Transverse colon (tissue), 4 donors: Measurements from ENCODE around the gene CASK. TPM values are rescaled to one million over a fixed set of nuclear protein-coding genes. Genes with fewer than 3 reads are reported as not detected.

Experiments
- DNase-seq: peaks from one replicate; pipeline ENCODE4 v3.0.0-alpha.2; 2019
- H3K27ac ChIP-seq, 4 donors: fragments of 200-600 bp; sonication (generic); 2 replicates each; pipeline ENCODE4 v1.5.1; 2016 to 2018; ENCODE audit warnings: inconsistent platforms in 4 of 4
- H3K27me3 ChIP-seq: fragments of 200-600 bp; sonication (generic); 2 replicates; pipeline ENCODE4 v1.5.1; 2017; ENCODE audit warnings: inconsistent platforms
- H3K36me3 ChIP-seq, 4 donors: fragments of 200-600 bp; sonication (generic); 2 replicates each; pipeline ENCODE4 v1.5.1; 2017 to 2019; ENCODE audit warnings: inconsistent platforms in 4 of 4
- H3K4me1 ChIP-seq, 4 donors: fragments of 200-600 bp; sonication (generic); 2 replicates each; pipeline ENCODE4 v1.5.1; 2017 to 2020; ENCODE audit warnings: inconsistent platforms in 4 of 4
- H3K4me3 ChIP-seq, 4 donors: fragments of 200-600 bp; sonication (generic); 1 replicate in 1 of 4; 2 replicates in 3 of 4; pipeline versions ENCODE4 v1.5.1 to v1.6.1; 2017 to 2019; ENCODE audit warnings: inconsistent platforms in 4 of 4
- H3K9me3 ChIP-seq, 2 donors: fragments of 200-600 bp; sonication (generic); 2 replicates each; pipeline ENCODE4 v1.5.1; 2017 to 2019; ENCODE audit warnings: inconsistent platforms in 2 of 2
- EP300 ChIP-seq: sonication (generic); formaldehyde crosslinking; IDR thresholded peaks from one replicate; pipeline ENCODE4 v1.6.1; 2017; ENCODE audit warnings: antibody characterized with exemption, low read depth
- POLR2A ChIP-seq: fragments of 450-650 bp; IDR thresholded peaks from one replicate; pipeline ENCODE4 v1.6.1; 2016; ENCODE audit warnings: antibody characterized with exemption, mild to moderate bottlenecking, moderate library complexity
- POLR2AphosphoS5 ChIP-seq, 3 donors: sonication (generic); formaldehyde crosslinking; IDR thresholded peaks; one replicate each; pipeline ENCODE4 v1.6.1; 2016; ENCODE audit warnings: antibody characterized with exemption in 3 of 3
- WGBS, 2 donors: methylation state at CpG; one replicate each; pipeline ENCODE4 v1.1.5; 2018; ENCODE audit warnings: low coverage in 1 of 2; 5-methylcytosine and 5-hydroxymethylcytosine counted together
- in situ Hi-C, 4 donors: fragments of 200-750 bp; cut with MboI; loops; one replicate each; pipeline versions ENCODE4 v1.15.0 to v1.15.1; 2017; ENCODE audit warnings: low sequenced_read_pairs in 3 of 4, low pct_ligation_motif_present in 1 of 4, low pct_unique_long_range_greater_than_20kb in 1 of 4
- intact Hi-C: fragments of 100-400 bp; cut with DNase I; formaldehyde crosslinking; loops from one replicate; pipeline ENCODE4 v1.15.1; 2023; ENCODE audit warnings: low total_unique reads
- total RNA-seq, 4 donors: library from RNA; depleted of rRNA; stranded (reverse); fragments of >200 nt; gene quantifications; one replicate each; pipeline ENCODE4 v1.1.0, GENCODE V29; 2016
- TF ChIP-seq, protein P1 (sequence below), 5 experiments: fragments of 200-600 bp in 3 of 5; fragments of 450-650 bp in 2 of 5; sonication (generic) in 3 of 5; IDR thresholded peaks; 1 replicate in 2 of 5; 2 replicates in 3 of 5; pipeline ENCODE4 v1.5.1; 2016 to 2017; ENCODE audit warnings: antibody characterized with exemption in 5 of 5, inconsistent platforms in 3 of 5, mild to moderate bottlenecking in 2 of 5, moderate library complexity in 1 of 5

The CASK gene
- total RNA-seq, 4 donors from 2014 or later, result 26.6 to 86.1 (median 56.3) TPM

DNA sequence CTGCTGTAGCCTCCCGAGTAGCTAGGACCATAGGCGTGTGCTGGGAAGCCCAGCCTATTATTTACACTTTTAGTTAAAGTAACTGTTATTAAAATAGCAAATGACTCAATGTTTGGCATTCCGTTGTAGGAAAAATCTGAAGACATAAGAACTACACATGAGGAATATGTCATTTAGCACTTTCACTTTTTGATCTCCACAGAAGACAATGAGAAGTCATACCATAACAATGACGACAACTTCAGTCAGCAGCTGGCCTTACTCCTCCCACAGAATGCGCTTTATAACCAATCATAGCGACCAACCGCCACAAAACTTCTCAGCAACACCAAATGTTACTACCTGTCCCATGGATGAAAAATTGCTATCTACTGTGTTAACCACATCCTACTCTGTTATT lies 227.9 kb downstream of the CASK start:
- H3K27ac ChIP-seq, result no peak overlapping the region
- no peaks in the 10 kb centered on the region for H3K9me3 ChIP-seq
- H3K4me1 ChIP-seq, result no peaks in the 10 kb centered on the region
- intact Hi-C loops, result no loop called here
- no peaks in the 10 kb centered on the region for H3K36me3 ChIP-seq
- TF ChIP-seq, protein P1, sequence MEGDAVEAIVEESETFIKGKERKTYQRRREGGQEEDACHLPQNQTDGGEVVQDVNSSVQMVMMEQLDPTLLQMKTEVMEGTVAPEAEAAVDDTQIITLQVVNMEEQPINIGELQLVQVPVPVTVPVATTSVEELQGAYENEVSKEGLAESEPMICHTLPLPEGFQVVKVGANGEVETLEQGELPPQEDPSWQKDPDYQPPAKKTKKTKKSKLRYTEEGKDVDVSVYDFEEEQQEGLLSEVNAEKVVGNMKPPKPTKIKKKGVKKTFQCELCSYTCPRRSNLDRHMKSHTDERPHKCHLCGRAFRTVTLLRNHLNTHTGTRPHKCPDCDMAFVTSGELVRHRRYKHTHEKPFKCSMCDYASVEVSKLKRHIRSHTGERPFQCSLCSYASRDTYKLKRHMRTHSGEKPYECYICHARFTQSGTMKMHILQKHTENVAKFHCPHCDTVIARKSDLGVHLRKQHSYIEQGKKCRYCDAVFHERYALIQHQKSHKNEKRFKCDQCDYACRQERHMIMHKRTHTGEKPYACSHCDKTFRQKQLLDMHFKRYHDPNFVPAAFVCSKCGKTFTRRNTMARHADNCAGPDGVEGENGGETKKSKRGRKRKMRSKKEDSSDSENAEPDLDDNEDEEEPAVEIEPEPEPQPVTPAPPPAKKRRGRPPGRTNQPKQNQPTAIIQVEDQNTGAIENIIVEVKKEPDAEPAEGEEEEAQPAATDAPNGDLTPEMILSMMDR (IDR thresholded peaks at IDR 0.05), result no peak
- TF ChIP-seq POLR2AphosphoS5 (IDR thresholded peaks at IDR 0.05) (no peak), EP300 (no peak)
- no peak overlapping the region for H3K4me3 ChIP-seq
- no peaks in the 10 kb centered on the region for H3K27me3 ChIP-seq
- DNase-seq, result no peak
- in situ Hi-C loops, result no loop called here
- 82 to 100% methylated on average over 2 to 7 of the region's 7 CpGs for WGBS, 2 donors

DNA sequence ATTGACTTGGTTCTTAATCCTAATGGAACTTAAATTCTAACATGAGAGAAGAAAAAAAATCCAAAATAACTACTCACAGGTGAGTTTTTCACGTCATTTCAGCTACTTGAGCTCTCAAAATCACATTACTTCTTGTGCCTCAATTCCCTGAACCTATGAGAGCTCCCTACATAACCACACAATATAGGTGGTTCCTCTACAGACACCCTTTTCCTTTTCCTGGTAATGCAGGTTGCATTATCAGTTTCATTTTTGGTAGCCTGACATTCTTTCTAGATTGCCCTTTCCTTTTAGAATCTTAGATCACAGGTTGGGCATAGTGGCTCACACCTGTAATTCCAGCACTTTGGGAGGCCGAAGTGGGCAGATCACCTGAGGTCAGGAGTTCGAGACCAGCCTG lies 230.3 kb downstream of the CASK start:
- Histone ChIP-seq H3K4me3 (no peak overlapping the region), H3K9me3 (no peaks in the 10 kb centered on the region), H3K36me3 (no peaks in the 10 kb centered on the region), H3K27ac (no peak overlapping the region), H3K27me3 (no peaks in the 10 kb centered on the region), H3K4me1 (no peaks in the 10 kb centered on the region)
- 78 to 82% methylated on average over 1 to 3 of the region's 3 CpGs for WGBS, 2 donors
- in situ Hi-C loops (no loop called here), intact Hi-C loops (no loop called here)
- TF ChIP-seq EP300, result no peak
- no peak for TF ChIP-seq POLR2AphosphoS5 (IDR thresholded peaks at IDR 0.05)
- no peak for DNase-seq

DNA sequence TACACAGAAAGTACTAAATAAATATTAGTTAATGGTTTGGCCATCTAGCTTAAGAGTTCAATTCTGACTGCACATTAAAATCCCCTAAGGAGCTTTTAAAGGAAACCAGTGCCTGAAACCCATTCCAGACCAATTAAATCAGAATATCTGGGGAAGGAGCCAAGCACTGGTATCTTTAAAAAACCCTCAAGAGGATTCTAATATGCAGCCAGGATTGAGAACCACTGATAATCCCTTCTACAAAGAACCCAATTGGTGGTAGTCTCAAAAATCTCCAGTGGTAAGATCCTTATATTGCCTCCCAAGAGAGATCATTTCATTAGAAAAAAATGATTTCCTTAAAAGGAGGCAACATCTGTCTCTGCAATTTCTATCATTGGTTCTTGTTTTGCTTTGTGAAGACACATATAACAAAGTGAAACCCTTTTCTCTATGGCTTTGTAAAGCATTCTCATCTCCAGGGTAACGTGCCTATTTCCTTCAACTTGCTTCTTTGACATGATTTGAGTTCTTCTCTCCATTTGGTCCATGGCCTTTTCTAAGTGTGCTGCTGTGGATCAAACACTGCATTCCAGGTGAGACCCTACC lies 231.1 kb downstream of the CASK start:
- Histone ChIP-seq H3K27me3 (no peaks in the 10 kb centered on the region), H3K4me3 (no peak overlapping the region), H3K27ac (peak overlapping the region in 1 of 4 donors; percentile 4), H3K9me3 (no peaks in the 10 kb centered on the region), H3K4me1 (no peaks in the 10 kb centered on the region), H3K36me3 (no peaks in the 10 kb centered on the region)
- DNase-seq, result no peak
- intact Hi-C loops (no loop called here), in situ Hi-C loops (no loop called here)
- TF ChIP-seq POLR2AphosphoS5 (IDR thresholded peaks at IDR 0.05) (no peak), EP300 (no peak), POLR2A (no peak)
- TF ChIP-seq, protein P1 (IDR thresholded peaks at IDR 0.05), result no peak
- WGBS, 2 donors, result 65% methylated on average over 1 of the region's 1 CpG; no CpG with 5 or more reads in 1 of the 2 donors

DNA sequence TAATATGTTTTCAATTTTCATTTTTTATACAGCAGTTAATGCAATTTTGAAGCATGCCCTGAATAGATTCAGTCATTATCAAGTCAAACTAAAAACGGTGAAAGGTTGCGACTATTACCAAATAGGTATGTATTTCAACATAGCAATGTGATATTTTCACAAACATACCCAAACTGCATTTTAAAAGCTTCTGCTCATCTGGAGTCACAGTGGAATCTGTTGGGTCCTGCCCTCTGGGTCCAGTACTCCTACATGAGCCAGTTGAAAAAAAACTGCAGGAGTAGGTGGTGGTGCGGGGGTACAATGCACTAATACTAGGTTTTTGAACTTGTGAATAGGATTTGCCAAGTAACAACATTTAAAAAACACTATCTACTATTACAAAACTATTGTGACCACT lies 233.6 kb downstream of the CASK start:
- in situ Hi-C loops, result no loop called here
- 86% methylated on average over 3 of the region's 3 CpGs; no CpG with 5 or more reads in 1 of the 2 donors for WGBS, 2 donors
- Histone ChIP-seq H3K9me3 (no peaks in the 10 kb centered on the region), H3K27ac (no peak overlapping the region), H3K4me3 (no peak overlapping the region), H3K36me3 (no peaks in the 10 kb centered on the region), H3K4me1 (no peaks in the 10 kb centered on the region), H3K27me3 (no peaks in the 10 kb centered on the region)
- DNase-seq, result no peak
- intact Hi-C loops, result no loop called here
- TF ChIP-seq, protein P1 (IDR thresholded peaks at IDR 0.05), result no peak

DNA sequence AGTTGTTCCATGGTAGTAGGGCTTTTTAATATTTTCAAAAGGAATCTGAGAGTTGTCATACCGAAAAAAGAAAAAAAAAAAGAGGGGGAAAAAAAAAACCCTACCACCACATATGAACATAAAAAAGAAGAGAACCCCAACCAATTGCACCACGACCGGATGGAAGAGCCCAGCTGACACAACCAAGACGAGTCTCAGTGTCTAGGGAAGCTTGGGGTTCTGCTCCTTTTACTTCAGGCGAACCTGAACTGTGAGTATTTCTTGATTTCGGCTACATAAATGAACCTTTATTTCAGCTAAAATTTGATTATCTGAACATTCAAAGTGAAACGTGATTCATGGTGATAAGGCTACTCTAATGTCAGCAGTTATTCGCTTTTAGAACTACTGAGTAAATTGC lies 234.5 kb downstream of the CASK start, which contains the start of gene GPR34:
Gene GPR34 (plus strand): TSS at position 139 of the 400 bp plus-strand sequence. CDS start 6,661 bp downstream, outside the sequence.
- Histone ChIP-seq H3K4me3 (no peak within 1 kb of the TSS), H3K9me3 (no peaks in the 10 kb centered on the region), H3K27me3 (no peaks in the 10 kb centered on the region), H3K27ac (no peak within 1 kb of the TSS), H3K4me1 (no peaks in the 10 kb centered on the region), H3K36me3 (no peaks in the 10 kb centered on the region)
- TF ChIP-seq POLR2AphosphoS5 (IDR thresholded peaks at IDR 0.05) (peak in 2 of 3 donors; percentile 21 to 33), EP300 (no peak), POLR2A (peak; percentile 13)
- TF ChIP-seq, protein P1 (IDR thresholded peaks at IDR 0.05), result no peak
- in situ Hi-C loops, result no loop called here
- DNase-seq, result no peak
- WGBS, 2 donors, result 60 to 65% methylated on average over 1 to 8 of the region's 8 CpGs
- intact Hi-C loops, result no loop called here
